Measurements from ENCODE around the gene SPTBN5. TPM values are rescaled to one million over a fixed set of nuclear protein-coding genes. Genes with fewer than 3 reads are reported as not detected.

Gene SPTBN5
- total RNA-seq = 0.16 and 0.17 TPM in 2 replicates

DNA sequence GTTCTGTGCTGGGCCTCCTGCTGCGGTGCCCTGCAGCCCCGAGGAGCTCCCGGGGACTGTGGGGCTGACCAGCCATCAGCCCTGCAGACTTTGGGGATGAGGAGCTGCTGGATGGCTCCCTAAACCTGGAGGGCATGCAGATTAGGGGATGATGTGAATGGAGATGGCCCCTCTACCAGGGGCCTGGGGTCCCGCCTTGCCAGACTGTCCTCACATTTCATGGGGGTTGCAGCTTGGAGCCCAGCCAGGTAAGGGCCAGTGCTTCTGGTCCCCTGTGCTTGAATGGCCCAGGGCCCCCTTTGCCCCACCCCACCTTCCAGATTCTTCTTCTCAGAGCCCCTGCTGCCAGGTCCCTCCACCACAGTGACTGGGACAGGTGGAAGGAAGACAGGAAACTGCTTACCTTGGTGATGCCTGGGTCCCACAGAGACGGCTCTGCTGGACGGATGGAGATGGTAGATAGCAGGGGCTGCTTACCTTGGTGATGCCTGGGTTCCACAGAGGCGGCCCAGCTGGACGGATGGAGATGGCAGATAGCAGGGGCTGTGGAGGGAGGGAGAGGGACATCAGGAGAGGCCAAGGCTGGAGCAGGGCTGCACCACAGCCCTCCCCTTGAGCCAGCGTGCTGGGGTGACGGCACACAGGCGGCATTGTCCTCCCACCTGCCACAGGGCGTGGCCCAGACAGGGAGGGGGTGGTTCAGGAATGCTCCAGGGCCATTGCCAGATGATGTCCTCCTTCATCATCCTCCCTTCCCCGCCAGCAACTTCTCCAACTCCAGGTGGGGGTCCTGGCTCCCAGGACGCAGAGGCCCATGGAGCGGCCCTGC lies at the start of gene SPTBN5:
SPTBN5 (minus strand) TSS at position 632 of the 829 bp plus-strand sequence; CDS start at position 76, 556 bp downstream.

DNA sequence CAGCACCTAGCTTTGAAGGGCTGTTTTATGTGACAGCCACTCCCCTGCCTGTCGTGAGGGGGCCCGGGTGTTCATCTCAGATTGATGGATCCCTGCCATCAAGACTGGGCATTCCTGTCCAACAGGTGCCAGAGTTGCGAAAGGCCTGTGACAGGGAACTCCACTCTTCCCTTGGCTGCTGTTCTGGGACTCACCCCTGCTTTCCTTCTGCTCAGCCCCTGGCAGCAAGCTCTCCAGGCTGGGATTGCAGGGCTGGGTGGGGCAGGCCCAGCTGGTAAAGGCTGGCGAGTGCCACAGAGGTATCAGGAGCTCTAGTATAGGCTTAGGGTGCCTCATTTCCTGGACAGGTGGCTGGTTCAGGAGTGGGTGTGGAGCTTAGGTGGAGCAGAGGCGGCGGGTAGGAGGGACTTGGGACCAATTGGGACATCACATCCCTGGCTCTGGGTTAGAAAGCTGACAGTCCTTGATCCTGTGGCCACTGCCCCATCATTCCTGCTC lies 55.4 kb downstream of the SPTBN5 start, which contains the start of gene PLA2G4B:
PLA2G4B (plus strand) TSS at position 448 of the 498 bp plus-strand sequence. CDS start 67 bp downstream, outside the sequence.

DNA sequence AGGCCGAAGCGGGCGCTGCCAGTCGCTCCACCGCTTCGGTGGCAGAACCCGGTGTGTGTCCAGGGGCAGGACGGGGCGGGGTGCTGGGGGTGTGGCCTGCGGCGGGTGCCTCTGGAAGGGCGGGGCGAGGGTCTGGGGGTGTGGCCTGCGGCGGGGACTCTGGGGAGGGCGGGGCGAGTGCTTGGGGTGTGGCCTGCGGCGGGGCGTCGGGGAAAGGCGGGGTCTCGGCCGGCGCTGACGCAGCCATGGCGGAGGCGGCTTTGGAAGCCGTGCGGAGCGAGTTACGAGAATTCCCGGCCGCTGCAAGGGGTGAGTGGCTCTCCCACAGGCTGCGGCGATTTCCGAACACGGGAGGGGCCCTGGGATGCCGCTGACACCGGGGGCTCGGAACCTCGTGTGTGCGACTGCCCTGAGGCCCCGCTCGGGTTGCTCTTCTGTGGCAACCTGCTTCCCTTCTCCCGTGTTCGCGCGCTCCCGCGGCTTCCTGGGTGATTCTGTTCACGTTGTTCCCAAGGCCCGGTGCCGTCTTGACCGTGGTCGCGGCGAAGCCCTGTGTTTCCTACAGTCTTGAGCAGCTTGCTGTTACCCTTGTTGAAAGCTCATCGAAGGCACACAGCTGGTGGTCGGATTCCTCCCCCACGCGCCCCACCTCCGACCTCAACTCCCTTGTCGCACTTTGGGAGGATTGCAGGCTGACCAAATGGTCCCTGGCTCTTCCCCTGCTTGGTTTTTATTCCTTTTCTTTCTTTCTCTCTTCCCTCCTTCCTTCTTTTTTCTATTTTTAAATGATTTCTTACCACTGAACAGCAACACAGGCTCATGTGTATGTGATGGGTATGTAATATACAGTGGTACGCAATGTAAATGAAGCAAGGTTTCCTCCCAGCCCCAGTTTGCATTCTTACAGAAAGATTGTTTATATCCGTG lies 65.7 kb downstream of the SPTBN5 start, which contains the start of gene JMJD7:
JMJD7 (plus strand) TSS at position 213 of the 927 bp plus-strand sequence; CDS start at position 246, 33 bp downstream.

Other genes with a start within 250 kb of the SPTBN5 start
- gene MGA, start 233.6 kb downstream of the SPTBN5 start, total RNA-seq = 21.1 and 40.4 TPM in 2 replicates
- 12.6 and 15.1 TPM in 2 replicates for gene MAPKBP1, start 119.6 kb downstream of the SPTBN5 start, total RNA-seq
- gene JMJD7, start 66.0 kb downstream of the SPTBN5 start, total RNA-seq = 0.79 and 1.8 TPM in 2 replicates
- 0.79 and 2.0 TPM in 2 replicates for gene PLA2G4B, start 55.2 kb downstream of the SPTBN5 start, total RNA-seq
- gene EHD4, start 78.5 kb upstream of the SPTBN5 start, total RNA-seq = 7.0 and 10.9 TPM in 2 replicates
- not detected in 2 replicates for gene PLA2G4E, start 127.0 kb upstream of the SPTBN5 start, total RNA-seq
- gene PLA2G4D, start 200.5 kb upstream of the SPTBN5 start, total RNA-seq = not detected in 2 replicates

All from bronchial smooth muscle cell (primary cell).